LoVo (cell line): ENCODE data around the gene GCSH.
"Not testable (repeated sequence)": the region's sequence is repeated elsewhere in the genome, so short reads cannot be mapped to it uniquely, and the experiment has no call there.

Experiments used
- DNase-seq: peaks from one replicate; pipeline ENCODE4 v3.0.0-alpha.2; 2016; ENCODE audit warnings: low spot score

Gene GCSH

GRCh38 chr16:81095953-81096714, at the start of gene GCSH:
Gene GCSH (minus strand): TSS chr16:81096395. CDS start chr16:81096278, 117 bp downstream.
- peak; percentile 97 for DNase-seq

- DNase-seq: peak; percentile 52
Measured at GRCh38 chr16:81143921-81144471, 47.8 kb upstream of the GCSH start.

- no peak for DNase-seq
Measured at GRCh38 chr16:81142864-81143263, 46.7 kb upstream of the GCSH start.

- DNase-seq: no peak
Measured at GRCh38 chr16:81140930-81141780, 45.0 kb upstream of the GCSH start.

GRCh38 chr16:81138831-81139557, 42.8 kb upstream of the GCSH start:
- no peak for DNase-seq

GRCh38 chr16:81137754-81138153, 41.6 kb upstream of the GCSH start:
- DNase-seq: no peak

GRCh38 chr16:81136390-81137335, 40.5 kb upstream of the GCSH start:
- no peak for DNase-seq

- no peak for DNase-seq
Measured at GRCh38 chr16:81130126-81130525, 33.9 kb upstream of the GCSH start.

- DNase-seq: no peak
Measured at GRCh38 chr16:81128726-81129524, 32.7 kb upstream of the GCSH start.

GRCh38 chr16:81127051-81127450, 30.9 kb upstream of the GCSH start:
- no peak for DNase-seq

- DNase-seq: no peak
Measured at GRCh38 chr16:81123092-81123852, 27.1 kb upstream of the GCSH start.

GRCh38 chr16:81121474-81121990, 25.3 kb upstream of the GCSH start:
- no peak for DNase-seq

GRCh38 chr16:81117436-81117835, 21.2 kb upstream of the GCSH start:
- no peak for DNase-seq

GRCh38 chr16:81116285-81116684, 20.1 kb upstream of the GCSH start:
- no peak for DNase-seq

GRCh38 chr16:81112453-81112852, 16.3 kb upstream of the GCSH start:
- no peak for DNase-seq

- DNase-seq: not testable (repeated sequence)
Measured at GRCh38 chr16:81109274-81109673, 13.1 kb upstream of the GCSH start.

GRCh38 chr16:81107511-81107910, 11.3 kb upstream of the GCSH start:
- DNase-seq: no peak

- no peak for DNase-seq
Measured at GRCh38 chr16:81106826-81107503, 10.8 kb upstream of the GCSH start.

- DNase-seq: no peak
Measured at GRCh38 chr16:81105946-81106345, 9.8 kb upstream of the GCSH start.
